Measurements from ENCODE around the gene FJX1. TPM values are rescaled to one million over a fixed set of nuclear protein-coding genes. Genes with fewer than 3 reads are reported as not detected.

The FJX1 gene
- total and polyA plus RNA-seq, 10 donors, result 3.0 to 40.6 (median 9.2) TPM

DNA sequence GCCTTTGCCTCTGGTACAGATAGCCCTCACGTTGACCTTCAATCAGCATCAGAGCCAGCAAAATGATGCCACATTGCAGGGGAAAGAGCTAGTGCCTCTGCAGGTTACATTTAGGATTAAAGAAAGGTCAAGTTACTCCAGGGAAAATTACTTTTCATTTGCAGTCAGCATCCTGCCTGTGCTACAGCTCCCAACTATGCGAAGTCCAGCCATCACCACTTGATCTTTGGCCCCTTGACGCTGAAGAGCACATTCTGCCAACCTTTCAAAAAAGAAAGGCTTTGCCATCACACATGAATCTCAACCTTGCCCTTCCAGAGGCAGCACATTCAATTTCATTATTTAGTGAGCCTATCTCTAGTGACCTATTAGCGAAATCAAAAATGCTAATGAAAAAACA is 11.3 kb downstream of the FJX1 start:
- DNase-seq, result no peak
- Histone ChIP-seq H3K27me3 (replicated peaks in 1 of 7) (peaks cover 0 to 84% (median 0%) of the 10 kb centered on the region in 7 donors), H3K9me3 (no peaks in the 10 kb centered on the region), H3K4me1 (no peaks in the 10 kb centered on the region), H3K4me3 (no peak overlapping the region), H3K27ac (no peak overlapping the region), H3K36me3 (no peaks in the 10 kb centered on the region)
- WGBS, 5 donors, result 68 to 93% (median 81%) methylated on average over 4 of the region's 4 CpGs
- intact Hi-C loops (cut with DNase I; ENCODE audit: low total_unique reads), result no loop called here
- TF ChIP-seq, protein P1, sequence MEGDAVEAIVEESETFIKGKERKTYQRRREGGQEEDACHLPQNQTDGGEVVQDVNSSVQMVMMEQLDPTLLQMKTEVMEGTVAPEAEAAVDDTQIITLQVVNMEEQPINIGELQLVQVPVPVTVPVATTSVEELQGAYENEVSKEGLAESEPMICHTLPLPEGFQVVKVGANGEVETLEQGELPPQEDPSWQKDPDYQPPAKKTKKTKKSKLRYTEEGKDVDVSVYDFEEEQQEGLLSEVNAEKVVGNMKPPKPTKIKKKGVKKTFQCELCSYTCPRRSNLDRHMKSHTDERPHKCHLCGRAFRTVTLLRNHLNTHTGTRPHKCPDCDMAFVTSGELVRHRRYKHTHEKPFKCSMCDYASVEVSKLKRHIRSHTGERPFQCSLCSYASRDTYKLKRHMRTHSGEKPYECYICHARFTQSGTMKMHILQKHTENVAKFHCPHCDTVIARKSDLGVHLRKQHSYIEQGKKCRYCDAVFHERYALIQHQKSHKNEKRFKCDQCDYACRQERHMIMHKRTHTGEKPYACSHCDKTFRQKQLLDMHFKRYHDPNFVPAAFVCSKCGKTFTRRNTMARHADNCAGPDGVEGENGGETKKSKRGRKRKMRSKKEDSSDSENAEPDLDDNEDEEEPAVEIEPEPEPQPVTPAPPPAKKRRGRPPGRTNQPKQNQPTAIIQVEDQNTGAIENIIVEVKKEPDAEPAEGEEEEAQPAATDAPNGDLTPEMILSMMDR (IDR thresholded peaks at IDR 0.05 in 8 of 11, conservative IDR thresholded peaks at IDR 0.05 in 3 of 11), result no peak
- TF ChIP-seq POLR2AphosphoS5 (IDR thresholded peaks at IDR 0.05) (no peak), POLR2A (IDR thresholded peaks at IDR 0.05) (no peak)

DNA sequence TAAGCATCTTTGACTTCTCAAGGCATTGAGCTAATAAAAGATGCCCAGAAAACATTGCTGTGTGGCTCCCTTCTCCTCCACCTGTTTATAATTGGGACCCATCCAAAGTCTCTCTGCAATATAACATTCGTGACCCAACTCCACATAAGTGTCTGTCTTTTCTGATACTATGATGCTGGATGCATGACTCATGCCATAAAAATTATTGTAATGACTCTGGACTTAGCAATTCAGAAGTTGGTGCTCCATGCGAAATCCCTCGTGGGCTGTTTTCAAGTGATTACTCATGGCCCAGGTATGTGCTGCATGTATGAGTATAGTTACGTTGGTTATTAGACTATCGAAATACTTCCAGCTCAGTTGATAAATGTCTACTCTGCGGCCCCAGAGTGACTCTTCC is 11.7 kb downstream of the FJX1 start:
- 69 to 90% (median 82%) methylated on average over 6 of the region's 6 CpGs for WGBS, 5 donors
- intact Hi-C loops (cut with DNase I; ENCODE audit: low total_unique reads), result no loop called here
- H3K36me3 ChIP-seq, result no peaks in the 10 kb centered on the region

GRCh38 chr11:35631891-35632290 is 13.6 kb downstream of the FJX1 start:
- Histone ChIP-seq H3K4me1 (no peaks in the 10 kb centered on the region), H3K9me3 (no peaks in the 10 kb centered on the region), H3K27ac (no peak overlapping the region), H3K36me3 (no peaks in the 10 kb centered on the region), H3K27me3 (replicated peaks in 1 of 7) (peaks cover 0 to 82% (median 0%) of the 10 kb centered on the region in 7 donors), H3K4me3 (no peak overlapping the region)
- intact Hi-C loops (cut with DNase I; ENCODE audit: low total_unique reads), result no loop called here
- DNase-seq, result no peak
- 64 to 73% (median 71%) methylated on average over 3 of the region's 3 CpGs for WGBS, 5 donors
- TF ChIP-seq, protein P1 (IDR thresholded peaks at IDR 0.05 in 8 of 11, conservative IDR thresholded peaks at IDR 0.05 in 3 of 11), result no peak
- TF ChIP-seq POLR2A (IDR thresholded peaks at IDR 0.05), result no peak
- no peak for TF ChIP-seq POLR2AphosphoS5 (IDR thresholded peaks at IDR 0.05)

More for the DNA sequence above, 11.7 kb downstream of the FJX1 start:
- Histone ChIP-seq H3K27me3 (replicated peaks in 1 of 7) (peaks cover 0 to 88% (median 0%) of the 10 kb centered on the region in 7 donors), H3K4me1 (no peaks in the 10 kb centered on the region), H3K4me3 (no peak overlapping the region), H3K27ac (no peak overlapping the region), H3K9me3 (no peaks in the 10 kb centered on the region)
- DNase-seq, result no peak
- TF ChIP-seq POLR2AphosphoS5 (IDR thresholded peaks at IDR 0.05), result no peak
- TF ChIP-seq, protein P1 (IDR thresholded peaks at IDR 0.05 in 8 of 11, conservative IDR thresholded peaks at IDR 0.05 in 3 of 11), result no peak

DNA sequence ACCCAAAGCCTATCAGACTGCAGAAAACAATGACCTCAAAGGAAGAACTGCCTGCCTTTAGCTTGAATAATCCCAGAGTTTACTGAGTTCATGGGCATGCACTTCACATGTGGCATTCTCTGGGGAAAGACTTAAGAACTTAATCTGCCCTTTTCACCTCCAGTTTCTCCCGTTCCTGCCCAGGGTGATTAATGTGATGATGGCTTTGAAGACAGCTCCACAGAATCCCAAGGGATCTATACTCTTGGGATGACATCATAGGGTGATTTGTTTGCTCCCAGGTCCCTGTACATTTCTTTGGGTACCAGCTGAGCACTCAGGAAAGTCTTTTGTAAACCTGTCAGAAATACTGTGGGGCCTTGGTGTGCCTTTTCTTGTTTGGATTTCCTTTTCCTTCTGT is 14.0 kb downstream of the FJX1 start:
- TF ChIP-seq POLR2A (IDR thresholded peaks at IDR 0.05) (no peak), POLR2AphosphoS5 (IDR thresholded peaks at IDR 0.05) (no peak)
- TF ChIP-seq, protein P1 (IDR thresholded peaks at IDR 0.05 in 8 of 11, conservative IDR thresholded peaks at IDR 0.05 in 3 of 11), result no peak
- H3K27me3 ChIP-seq (replicated peaks in 1 of 7), result peaks cover 0 to 78% (median 0%) of the 10 kb centered on the region in 7 donors
- intact Hi-C loops (cut with DNase I; ENCODE audit: low total_unique reads), result no loop called here
- WGBS, 5 donors, result 50 to 76% (median 55%) methylated on average over 1 of the region's 1 CpG
- no peak overlapping the region for H3K4me3 ChIP-seq
- no peaks in the 10 kb centered on the region for H3K9me3 ChIP-seq
- no peak for DNase-seq
- H3K36me3 ChIP-seq, result no peaks in the 10 kb centered on the region
- no peak overlapping the region for H3K27ac ChIP-seq
- no peaks in the 10 kb centered on the region for H3K4me1 ChIP-seq

Measured in spleen (tissue), 11 donors.